NCI-H2081 (cell line): ENCODE measurements around the gene DAZAP2.
"Not testable (repeated sequence)": the region's sequence is repeated elsewhere in the genome, so short reads cannot be mapped to it uniquely, and the experiment has no call there.

ENCODE experiments used
- DNase-seq, 2 experiments: peaks; one replicate each; lab custom pipeline; 2025; lab: John Stamatoyannopoulos, UW

DAZAP2 gene

DNA sequence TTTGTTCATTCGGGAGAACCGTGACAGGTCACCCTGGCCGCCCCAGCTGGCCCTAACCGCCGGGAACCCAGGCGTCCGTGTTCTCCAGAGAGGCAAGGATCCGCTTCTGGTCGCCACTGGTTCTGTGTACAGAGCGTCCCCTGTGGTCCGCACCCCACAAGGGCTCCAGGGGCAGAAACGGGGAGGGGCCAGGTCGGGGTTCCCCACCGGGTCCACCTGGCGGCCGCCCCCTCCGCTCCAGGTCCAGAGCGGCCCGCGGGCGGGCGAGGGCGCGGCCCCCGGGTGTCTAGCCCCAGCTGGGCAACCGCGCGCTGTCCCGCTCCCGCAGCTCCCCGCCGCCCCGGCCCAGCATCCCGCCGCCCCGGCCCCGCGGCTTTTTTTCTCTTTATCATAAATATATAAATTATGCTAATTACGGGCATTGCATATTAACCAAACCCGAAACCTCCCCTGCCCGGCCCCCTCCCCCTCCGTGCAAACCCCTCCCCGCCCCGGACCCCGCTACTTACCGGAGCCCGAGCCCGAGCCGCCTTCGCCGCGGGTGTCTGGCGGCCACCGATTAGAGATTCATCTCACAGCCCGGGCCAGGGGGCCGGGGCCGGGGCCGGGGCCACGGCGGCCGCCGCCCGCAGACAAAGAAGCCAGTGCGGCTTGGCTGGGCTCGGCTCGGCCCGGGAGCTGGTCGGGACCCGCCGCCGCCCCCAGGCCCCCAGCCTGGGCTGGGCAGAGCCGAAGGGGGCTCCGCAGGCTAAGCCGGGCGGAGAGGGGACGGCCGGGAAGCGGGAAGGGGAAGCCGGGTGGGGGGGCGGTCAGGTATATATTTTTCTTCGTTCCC is 21.3 kb upstream of the DAZAP2 start:
- DNase-seq, result peak; percentile 30 to 56

DNA sequence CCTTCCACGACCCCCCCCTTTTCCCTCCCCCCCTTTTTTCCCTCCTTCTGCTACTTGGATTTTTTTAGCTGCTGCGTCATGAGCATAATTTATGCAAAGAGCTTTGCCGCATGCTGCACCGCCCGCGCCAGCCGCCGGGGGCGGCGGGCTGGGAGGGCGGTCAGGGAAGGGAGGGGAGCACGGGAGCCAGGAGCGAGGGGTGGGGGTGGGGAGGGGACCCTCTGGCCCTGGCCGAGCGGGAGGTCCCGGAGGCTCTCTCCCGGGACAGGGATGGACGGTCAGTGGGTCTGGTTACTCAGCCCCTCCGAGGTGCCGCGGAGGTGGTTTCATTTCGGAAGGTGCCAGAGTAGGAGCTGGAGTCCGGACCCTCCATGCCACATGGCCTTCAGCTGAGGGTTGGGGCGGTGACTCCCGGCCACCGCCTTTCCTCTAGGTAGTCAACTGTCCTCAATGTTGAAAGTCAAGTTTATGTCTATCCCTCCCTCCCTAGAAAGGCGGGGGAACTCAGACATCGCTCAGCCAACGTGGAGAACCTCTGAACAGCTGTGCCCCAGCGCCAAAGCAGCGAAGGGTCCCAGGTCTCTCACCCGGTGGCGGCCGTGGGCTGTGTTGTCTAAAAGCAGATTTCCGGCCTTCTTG is 20.5 kb upstream of the DAZAP2 start, which contains the start of gene POU6F1:
Gene POU6F1 (minus strand): TSS at position 95 of the 639 bp plus-strand sequence. CDS start 11,226 bp downstream, outside the sequence.
- peak; percentile 68 to 82 for DNase-seq

DNA sequence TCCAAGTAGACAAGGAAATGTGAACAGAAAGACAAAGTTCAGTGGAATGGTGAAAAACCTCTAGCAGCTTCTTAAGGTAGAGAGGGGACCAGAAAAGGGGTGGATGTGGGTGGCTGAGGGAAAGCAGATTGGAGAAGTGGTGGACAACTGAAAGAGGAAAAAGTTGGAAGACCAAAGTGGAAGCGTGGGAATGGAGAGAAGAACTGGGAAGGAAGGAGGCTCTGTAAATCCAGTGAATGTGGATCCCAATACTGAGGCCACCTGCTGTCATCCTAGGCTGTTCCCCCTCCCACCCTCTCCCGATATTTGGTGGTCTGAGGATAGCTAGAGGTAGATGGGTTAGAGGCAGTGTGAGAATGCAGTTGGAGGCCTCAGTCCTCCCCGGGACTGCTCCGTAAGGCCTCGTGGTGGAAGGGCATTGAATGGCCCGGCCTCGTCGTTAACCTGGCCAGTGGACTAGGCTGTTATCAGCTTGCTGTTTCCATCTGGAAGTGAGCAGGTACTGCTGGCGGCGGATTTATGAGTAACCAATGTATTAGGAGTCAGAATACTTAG is 19.9 kb upstream of the DAZAP2 start:
- DNase-seq, result peak in 1 of 2 experiments; percentile 44

DNA sequence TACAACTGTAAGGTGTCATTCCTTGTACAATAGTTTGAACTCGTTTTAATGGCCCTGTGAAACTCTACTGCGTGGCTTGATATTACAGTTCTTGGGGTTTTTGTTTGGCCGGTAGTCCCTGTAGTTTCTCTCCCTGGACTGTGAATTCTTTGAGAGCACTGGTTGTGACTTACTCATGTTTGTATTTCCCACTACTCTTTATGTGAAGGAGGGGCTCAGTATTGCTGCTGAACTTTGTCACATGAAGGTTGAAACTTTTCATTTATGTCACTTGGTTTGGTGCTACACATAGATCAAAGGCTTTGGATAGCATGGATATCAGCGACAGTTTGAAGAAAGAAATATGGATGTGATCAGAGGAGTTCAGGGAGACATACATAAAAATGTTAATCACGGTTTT is 19.3 kb upstream of the DAZAP2 start:
- DNase-seq, result no peak

DNA sequence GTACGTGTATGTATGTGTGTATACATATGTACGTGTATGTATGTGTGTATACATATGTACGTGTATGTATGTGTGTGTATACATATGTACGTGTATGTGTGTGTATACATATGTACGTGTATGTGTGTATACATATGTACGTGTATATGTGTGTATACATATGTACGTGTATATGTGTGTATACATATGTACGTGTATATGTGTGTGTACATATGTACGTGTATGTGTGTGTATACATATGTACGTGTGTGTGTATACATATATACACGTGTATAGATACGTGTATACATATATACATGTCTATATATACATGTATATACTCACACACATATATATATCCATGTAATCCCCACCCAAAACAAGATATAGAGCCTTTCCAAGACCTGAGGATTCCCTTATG is 18.8 kb upstream of the DAZAP2 start:
- not testable (repeated sequence) for DNase-seq

DNA sequence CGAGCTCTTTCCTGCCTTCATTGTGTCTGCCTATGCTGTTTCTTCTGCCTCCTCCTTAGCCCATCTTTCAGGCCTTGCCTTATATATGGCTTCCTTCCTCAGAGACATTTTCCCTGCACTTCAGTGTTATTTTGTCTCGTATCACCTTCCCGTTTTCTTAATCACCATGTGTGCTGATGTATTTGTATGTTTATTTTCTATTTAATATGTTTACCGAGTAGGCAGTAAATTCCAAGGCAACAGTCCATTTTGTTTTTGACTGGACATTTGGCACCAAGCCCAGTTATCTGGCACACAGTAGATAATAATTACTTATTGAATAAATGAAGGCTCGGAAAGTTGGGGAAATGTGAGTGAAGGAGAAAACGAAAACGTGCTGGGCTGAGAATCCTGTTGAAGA is 16.2 kb upstream of the DAZAP2 start:
- peak in 1 of 2 experiments; percentile 18 for DNase-seq

DNA sequence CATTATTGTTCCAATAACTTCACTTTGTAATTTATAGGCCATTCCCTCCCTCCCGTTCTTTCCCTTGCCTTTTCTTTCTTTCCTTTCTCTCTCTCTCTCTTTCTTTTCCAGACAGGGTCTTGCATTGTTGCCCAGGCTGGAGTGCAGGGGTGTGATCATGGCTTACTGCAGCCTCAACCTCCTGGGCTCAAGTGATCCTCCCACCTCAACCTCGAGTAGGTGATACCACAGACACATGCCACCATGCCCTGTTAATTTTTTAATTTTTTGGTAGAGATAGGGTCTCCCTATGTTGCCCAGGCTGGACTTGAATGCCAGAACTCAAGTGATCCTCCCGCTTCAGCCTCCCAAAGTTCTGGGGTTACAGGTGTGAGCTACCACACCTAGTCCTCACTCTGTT is 14.0 kb upstream of the DAZAP2 start:
- DNase-seq, result no peak

DNA sequence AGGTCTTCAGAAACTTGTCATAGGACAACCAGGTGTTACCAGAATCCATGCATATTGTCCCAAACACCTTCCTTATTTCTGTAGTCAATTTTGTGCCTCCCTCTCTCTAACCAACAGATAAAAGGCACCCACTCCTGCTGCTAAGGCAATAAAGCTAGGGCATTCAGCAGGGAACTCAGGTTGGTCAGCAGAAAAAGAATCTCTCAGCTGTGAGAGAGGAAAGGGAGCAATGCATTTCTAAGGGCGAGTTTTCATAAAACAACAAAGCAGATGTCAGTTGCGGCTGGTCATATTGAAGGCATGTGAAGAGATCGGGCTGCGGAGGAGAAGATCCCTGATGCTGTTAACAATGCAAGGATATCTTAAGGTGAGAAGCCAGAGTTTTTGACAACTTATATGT is 13.4 kb upstream of the DAZAP2 start:
- DNase-seq, result no peak

DNA sequence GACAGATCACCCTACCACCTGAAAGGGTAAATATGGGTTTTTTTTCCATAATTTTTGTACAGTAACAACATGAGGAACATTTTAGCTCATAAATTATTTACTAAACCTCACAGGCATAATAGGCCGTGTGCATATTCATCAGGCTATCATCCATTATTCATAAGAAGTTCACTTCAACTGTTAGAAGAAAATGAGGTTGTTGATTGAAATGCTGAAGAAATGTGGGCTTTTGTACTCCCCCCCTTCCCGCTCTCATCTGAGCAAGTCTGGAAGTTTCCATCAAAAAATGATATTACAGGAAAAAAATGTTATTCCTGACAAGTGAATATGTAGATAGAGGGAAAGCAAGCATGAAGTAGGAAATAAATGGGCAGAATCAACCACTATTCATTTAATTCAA is 12.9 kb upstream of the DAZAP2 start:
- no peak for DNase-seq

DNA sequence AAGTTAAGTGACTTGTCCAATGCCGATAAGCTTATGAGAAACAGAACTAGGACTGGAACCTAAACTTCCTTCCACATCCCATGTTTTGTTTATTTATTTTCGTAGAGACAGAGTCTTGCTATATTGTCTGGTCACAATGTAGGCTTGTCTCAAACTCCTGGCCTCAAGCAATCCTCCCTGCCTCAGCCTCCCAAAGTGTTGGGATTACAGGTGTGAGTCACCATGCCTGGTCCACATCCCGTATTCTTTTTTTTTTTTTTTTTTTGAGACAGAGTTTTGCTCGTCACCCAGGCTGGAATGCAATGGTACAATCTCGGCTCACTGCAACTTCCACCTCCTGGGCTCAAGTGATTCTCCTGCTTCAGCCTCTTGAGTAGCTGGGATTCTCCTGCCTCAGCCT is 11.5 kb upstream of the DAZAP2 start:
- DNase-seq, result not testable (repeated sequence)

DNA sequence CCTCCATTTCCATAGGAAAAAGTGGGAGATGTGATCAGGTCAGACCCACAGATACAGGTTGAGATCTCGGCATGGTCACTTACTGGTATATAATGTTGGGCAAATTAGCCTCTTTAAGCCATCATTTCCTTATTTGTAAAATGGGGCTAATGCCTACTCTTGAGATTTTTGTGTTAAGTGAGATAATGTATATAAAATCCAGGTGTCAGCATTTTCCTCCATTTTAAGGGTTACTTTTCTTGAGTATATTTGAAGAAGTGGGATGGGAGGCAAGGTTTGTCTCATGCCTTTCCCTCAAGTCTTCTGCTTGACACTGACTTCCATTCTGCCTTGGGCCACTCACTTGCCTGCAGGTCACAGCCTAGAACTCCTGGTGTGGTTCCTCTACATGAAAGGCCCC is 10.7 kb upstream of the DAZAP2 start:
- no peak for DNase-seq

DNA sequence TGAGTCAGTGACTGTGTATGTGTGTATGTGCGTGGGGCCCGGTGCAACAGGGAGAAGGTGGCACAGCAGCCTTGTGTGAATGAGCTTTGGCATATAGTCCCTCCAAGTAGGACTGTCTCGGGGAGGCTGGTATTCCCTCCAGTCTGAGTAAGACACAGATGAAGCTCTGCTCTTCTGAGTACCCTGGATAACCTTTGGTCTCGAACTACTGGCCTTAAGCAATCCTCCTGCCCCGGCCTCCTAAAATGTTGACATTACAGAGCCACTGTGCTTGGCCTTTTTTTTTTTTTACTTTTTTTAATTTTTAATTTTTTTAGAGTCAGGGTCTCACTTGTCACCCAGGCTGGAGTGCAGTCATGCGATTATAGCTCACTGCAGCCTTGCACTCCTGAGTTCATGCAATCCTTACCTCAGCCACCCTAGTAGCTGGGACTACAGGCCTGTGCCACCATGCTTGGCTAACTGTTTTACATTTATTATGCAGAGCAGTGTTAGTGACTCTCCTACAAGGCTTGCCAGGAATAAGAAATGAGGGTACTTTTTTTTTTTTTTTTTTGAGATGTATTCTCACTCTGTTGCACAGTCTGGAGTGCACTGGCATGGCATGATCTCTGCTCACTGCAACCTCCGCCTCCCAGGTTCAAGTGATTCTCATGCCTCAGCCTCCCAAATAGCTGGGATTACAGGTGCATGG is 9.4 kb upstream of the DAZAP2 start:
- no peak for DNase-seq

DNA sequence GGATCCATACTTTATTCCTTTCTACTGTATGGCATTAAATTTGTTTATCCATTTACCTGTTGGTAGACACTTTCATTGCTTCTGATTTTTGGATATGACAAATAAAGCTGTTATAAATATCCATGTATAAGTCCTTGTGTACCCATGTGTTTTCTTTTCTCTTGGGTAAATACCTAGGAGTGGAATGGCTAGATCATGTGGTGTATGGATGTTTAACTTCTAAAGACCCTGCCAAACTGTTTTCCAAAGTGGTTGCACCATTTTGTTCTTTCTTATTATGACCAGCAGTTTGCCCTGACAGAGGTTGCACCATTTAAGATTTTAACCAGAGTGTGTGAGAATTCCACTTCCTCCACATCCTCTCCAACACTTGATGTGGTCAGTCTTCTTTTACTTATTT is 6.0 kb upstream of the DAZAP2 start:
- DNase-seq, result no peak

DNA sequence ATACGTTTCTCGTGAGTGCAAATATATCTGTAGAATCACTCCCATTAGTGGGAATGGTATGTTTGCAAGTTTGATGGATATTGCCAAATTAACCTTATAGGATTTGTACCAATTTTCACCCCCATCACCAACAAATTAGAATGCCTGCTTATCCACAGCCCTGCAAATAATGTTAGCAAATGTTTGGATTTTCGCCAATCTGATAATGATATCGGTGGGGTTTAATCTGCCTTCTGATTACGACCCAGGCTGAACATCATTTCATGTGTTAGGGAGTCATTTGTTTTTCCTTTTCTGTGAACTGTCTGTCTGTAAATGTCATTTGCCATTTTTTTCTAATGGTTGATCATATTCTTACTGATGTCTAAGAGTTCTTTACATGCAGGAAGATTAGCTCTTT is 4.1 kb upstream of the DAZAP2 start:
- DNase-seq, result no peak

DNA sequence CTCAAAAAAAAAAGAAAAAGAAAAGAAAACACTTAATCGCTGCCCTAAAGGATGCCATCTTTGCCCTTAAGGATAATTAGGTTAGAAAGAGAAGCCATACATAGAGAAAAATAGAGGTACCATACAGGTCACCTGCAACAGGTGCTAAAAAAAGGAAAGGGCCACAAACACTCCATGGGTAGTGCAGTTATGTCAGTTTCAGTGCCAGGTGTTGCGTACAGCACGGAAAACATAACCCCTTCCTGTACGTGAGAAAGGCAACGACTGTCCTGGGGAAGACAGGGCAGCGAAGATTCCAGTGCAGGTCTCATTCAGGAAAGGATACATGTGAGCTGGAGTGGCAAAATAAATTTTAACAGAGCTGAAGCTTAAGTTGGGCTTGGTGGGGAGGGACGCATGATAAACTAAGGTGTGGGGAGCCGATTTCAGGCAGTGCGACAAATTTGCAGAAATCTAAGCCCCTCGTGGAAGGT is 553 bp upstream of the DAZAP2 start:
- peak in 1 of 2 experiments; percentile 37 for DNase-seq

DNA sequence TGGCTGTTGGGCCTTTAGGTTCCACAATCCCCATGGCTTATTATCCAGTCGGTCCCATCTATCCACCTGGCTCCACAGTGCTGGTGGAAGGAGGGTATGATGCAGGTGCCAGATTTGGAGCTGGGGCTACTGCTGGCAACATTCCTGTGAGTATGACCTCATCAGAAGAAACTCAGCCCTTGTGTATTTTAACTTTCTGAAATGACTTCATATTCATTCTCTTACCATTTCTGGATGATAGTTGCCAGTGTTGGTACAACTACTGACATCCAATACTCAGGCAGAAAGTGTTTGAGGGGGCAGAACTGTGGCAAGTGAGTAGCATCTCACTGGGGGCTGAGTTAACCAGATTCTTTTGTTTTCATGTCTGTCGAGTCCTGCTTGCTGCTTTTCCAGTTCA is 2.3 kb downstream of the DAZAP2 start:
- no peak for DNase-seq

DNA sequence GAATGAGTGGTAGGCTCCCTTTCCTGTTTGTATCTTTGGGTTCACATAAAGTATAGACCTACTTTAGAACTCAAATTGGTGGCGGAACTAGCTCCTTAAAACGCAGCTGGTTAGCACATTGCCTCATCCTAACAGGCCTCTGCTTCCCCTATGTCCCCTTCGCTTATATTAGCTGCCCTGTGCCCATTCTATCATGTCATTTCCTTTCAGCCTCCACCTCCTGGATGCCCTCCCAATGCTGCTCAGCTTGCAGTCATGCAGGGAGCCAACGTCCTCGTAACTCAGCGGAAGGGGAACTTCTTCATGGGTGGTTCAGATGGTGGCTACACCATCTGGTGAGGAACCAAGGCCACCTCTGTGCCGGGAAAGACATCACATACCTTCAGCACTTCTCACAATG is 3.5 kb downstream of the DAZAP2 start:
- DNase-seq, result no peak

DNA sequence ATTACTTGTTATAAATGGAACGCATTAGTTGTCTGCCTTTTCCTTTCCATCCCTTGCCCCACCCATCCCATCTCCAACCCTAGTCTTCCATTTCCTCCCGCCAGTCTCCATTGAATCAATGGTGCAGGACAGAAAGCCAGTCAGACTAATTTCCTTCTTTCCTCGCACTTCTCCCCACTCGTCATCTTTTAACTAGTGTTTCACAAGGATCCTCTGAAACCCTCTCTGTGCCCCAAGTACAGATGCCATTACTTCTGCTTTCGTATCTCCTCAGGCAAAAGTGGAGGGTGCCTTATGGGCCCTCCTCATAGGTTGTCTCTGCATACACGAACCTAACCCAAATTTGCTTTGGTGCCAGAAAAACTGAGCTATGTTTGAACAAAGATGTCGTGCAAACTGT is 4.2 kb downstream of the DAZAP2 start:
- DNase-seq, result no peak

DNA sequence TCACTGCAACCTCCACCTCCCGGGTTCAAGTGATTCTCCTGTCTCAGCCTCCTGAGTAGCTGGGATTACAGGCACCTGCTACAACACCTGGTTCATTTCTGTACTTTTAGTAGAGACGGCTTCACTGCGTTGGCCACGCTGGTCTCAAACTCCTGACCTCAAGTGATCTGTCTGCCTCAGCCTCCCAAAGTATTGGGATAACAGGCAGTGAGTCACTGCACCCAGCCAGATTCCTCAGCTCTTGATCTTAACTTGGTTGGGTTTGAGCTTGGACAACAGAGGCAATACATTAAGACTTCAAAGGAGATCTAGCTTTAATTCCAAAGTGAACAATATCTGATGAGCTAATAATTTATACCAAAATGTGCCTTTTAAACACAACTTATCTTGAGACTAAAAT is 5.6 kb downstream of the DAZAP2 start:
- DNase-seq, result no peak

DNA sequence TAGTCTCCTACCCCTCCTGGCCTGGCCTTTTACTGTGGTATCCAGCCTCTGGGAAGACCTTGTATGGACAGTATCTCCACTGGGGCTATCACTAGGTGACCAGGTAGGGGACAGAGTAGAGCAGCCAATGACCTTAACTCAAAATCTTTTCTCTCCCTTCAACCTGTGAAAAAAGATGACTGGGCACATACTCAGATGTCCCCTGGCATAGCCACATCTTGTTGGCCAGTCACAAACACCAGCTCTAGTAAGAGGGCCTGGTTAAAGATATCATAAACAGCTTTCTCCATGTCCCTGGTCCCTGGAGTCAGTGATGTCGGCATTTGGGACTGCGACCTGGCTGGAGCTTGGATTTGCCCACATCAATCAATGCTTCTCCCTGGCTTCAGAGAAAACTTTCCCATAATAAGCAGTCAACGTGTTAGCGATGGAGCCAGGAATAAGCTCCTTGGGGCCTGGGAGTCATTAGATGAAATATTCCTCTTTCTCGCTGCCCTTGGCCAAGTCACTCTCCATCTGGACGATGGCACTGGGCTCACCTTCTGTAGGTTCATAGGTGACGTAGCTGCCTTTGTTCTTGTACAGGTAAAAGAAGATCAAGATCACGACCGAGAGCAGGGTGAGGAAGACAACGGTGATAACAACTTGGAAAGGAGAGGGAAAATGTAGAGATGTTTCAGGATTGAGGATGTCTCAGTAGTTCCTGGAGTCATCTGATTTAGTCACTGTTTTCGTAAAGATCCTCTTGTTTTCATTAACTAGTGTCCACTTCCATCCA is 7.0 kb downstream of the DAZAP2 start:
- DNase-seq, result no peak

DNA sequence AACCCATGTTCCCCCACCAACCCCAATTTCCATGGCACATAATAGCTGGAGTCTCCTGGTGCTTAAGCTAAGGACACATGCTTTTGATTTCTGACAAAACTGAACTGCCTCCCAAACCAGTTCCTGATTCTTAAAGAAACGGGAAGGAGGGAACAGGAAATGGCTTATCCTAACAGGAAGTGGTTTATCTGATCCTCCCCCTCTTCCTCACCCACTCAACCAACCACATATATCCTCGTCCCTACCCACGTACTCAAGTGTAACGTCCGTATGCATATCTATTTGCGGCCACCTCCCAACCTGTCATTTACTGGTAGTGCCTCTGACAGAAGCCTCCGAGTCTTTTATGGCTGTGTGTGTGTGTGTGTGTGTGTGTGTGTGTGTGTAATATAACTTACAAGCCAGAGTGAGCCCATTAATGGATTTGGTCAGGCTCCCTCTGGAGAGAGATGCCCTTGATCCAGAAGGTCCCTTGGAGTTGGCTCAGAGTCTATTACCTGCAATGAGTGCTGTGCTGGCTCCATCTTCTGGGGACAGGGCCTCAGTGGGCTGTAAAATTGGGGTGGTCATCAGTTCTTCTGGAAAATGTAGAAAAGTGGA is 7.7 kb downstream of the DAZAP2 start:
- no peak for DNase-seq
